Ishikawa (cell line): Measurements from ENCODE around the gene GTF2B.

Experiments used
- CEBPB ChIP-seq: IDR thresholded peaks from 2 replicates; pipeline ENCODE4 v1.6.1; 2012
- EGR1 ChIP-seq: IDR thresholded peaks from 2 replicates; pipeline ENCODE4 v1.6.1; 2012
- NFIC ChIP-seq: IDR thresholded peaks from 2 replicates; pipeline ENCODE4 v1.6.1; 2012
- TAF1 ChIP-seq: IDR thresholded peaks from 2 replicates; pipeline ENCODE4 v1.6.1; 2012; ENCODE audit warnings: low read depth, mild to moderate bottlenecking
- TCF12 ChIP-seq: IDR thresholded peaks from 2 replicates; pipeline ENCODE4 v1.6.1; 2012; ENCODE audit warnings: low read depth
- YY1 ChIP-seq: IDR thresholded peaks from 2 replicates; pipeline ENCODE4 v1.6.1; 2012; ENCODE audit warnings: low read depth
- TF ChIP-seq, protein P1 (sequence below): IDR thresholded peaks from 2 replicates; pipeline ENCODE4 v1.6.1; 2012; ENCODE audit warnings: low read depth, mild to moderate bottlenecking
- TF ChIP-seq, protein P2 (sequence below): IDR thresholded peaks from 2 replicates; pipeline ENCODE4 v1.6.1; 2012

DNA sequence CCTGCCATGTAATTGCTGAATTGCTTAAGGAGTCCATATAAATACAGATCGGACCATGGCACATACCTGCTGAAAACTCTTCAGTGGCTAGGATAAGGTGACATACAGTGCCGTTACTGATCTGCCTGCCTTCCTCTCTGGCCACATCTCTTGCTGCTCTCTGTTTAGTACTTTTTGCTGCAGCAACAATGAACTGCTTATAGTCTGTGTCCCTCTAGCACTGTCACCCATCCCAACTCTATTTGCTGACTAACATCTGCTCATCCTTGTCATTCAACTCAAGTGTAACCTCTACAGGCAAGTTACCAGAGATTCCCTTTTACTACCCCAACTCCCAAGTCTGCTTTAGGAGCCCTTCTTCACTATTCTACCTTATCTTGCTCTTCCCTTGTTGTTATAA is 65.6 kb downstream of the GTF2B start:
- TF ChIP-seq, protein P1, sequence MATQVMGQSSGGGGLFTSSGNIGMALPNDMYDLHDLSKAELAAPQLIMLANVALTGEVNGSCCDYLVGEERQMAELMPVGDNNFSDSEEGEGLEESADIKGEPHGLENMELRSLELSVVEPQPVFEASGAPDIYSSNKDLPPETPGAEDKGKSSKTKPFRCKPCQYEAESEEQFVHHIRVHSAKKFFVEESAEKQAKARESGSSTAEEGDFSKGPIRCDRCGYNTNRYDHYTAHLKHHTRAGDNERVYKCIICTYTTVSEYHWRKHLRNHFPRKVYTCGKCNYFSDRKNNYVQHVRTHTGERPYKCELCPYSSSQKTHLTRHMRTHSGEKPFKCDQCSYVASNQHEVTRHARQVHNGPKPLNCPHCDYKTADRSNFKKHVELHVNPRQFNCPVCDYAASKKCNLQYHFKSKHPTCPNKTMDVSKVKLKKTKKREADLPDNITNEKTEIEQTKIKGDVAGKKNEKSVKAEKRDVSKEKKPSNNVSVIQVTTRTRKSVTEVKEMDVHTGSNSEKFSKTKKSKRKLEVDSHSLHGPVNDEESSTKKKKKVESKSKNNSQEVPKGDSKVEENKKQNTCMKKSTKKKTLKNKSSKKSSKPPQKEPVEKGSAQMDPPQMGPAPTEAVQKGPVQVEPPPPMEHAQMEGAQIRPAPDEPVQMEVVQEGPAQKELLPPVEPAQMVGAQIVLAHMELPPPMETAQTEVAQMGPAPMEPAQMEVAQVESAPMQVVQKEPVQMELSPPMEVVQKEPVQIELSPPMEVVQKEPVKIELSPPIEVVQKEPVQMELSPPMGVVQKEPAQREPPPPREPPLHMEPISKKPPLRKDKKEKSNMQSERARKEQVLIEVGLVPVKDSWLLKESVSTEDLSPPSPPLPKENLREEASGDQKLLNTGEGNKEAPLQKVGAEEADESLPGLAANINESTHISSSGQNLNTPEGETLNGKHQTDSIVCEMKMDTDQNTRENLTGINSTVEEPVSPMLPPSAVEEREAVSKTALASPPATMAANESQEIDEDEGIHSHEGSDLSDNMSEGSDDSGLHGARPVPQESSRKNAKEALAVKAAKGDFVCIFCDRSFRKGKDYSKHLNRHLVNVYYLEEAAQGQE, result no peak
- TF ChIP-seq YY1, result no peak
- no peak for TF ChIP-seq EGR1
- TF ChIP-seq TCF12, result no peak
- TF ChIP-seq, protein P2, sequence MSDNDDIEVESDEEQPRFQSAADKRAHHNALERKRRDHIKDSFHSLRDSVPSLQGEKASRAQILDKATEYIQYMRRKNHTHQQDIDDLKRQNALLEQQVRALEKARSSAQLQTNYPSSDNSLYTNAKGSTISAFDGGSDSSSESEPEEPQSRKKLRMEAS, result no peak
- TF ChIP-seq NFIC, result no peak
- TF ChIP-seq CEBPB, result no peak
- no peak for TF ChIP-seq TAF1
